Stimulated activated CD4-positive, alpha-beta T cell treated with anti-CD3 and anti-CD28 coated beads, Interleukin-1b, Interleukin-23, amount 100 ng/mL, for 48 hours (primary cell): Measurements from ENCODE around the gene IFT122.
"Not testable (repeated sequence)": the region's sequence is repeated elsewhere in the genome, so short reads cannot be mapped to it uniquely, and the experiment has no call there.

ENCODE experiments used
- DNase-seq: peaks from one replicate; pipeline ENCODE4 v3.0.0-alpha.2; 2020

IFT122 gene

DNA sequence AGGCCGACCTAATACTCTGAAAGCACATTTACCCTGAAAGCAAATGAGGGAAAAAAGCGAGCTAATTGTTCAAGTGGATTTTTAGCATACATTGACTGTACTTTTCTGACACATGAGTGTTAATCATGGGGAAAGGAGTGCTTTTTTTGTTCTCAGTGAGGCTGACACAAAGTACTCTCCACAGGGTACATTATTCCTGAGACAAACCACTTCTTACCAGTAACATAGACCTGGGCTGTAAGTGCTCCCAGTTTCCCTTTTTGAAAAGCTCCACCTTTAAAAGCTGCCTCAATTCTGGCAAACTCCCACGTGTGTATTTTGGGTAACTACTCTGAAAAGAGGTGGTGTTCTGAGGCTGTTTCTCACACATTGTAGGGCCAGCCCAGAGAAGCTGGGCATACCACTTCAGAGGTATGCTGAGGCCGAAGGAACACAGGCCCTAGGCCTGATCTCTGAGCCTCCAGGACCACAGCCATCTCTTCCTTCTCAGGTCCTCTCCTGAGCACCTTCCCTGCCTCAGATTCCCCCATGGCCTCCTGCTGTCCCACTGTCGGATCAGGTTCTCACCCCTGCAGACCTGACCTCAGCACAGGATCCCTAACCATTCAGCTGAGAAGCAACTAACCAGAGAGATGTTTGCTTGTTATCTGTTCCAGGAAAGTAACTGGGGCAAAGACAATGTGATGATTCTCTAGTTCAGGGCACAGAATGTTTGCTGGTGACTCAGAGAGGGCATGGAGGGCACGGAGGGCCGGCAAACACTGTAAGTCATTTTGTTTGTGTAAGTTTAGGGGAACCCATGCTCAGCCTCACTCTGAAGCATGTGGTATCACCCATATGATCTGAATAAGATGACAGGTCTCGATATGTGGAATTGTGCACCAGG is 58.8 kb downstream of the IFT122 start:
- not testable (repeated sequence) for DNase-seq

DNA sequence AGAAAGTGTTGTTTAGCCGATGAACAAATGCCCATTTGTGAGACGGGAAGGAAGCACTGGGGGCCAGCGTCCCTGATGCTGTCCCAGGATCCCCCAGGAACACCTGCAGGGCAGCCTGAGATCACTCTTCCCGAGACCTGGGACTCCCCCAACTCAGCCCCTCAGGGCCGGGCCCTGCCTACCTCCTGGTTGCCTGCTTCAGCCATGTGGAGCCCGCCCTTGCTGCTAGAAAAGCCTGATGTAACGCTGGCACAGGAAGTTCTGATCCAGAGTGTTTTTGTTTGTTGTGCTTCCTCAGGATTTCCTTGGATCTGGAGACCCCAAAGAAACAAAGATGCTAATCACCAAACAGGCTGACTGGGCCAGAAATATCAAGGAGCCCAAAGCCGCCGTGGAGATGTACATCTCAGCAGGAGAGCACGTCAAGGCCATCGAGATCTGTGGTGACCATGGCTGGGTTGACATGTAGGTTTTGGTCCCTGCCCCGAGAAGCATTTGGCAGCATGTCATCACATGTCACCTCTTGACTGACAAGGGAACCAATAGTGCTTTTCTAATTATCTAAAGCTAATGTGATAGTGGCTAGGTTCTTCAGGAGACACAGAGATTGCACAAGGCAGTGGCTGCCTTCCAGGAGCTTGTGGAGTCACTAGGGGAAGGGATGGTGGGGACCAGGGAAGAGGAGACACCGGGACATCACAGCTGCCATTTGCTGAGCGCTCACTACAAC is 59.7 kb downstream of the IFT122 start:
- not testable (repeated sequence) for DNase-seq

DNA sequence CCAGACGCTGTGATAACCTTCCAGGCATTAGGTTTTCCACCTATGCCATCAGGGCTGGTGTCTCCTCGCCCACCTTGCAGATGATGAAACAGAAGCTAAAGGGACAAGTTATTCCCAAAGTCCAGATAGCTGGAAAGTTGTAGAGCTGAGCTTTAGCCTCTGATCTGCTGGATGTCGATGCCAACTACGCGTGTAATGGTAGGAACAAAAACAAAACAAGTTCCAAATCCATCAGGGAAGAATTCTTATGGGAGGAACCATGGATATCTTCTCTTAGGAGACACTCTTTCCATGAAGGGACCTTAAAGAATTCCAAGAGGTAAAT is 60.3 kb downstream of the IFT122 start:
- DNase-seq, result no peak

DNA sequence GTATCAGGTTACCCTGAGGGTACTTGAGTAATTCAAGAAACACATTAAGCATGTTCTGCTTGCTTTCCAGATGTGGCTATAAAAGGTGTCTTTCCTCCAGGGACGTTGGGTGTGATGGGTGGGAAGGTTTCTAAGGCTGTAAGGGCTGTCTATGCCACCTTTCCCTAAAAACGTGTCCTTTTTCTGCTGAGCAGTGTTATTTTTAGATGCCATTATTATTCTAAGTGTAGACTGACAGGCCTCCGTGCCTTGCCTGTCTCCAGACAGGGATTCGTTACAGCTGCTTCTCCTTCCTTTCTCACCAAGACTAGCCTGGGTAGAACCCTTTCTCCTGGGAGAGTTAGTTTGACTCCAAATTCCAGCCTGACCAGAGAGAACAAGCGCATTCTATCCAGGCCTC is 61.6 kb downstream of the IFT122 start:
- no peak for DNase-seq

DNA sequence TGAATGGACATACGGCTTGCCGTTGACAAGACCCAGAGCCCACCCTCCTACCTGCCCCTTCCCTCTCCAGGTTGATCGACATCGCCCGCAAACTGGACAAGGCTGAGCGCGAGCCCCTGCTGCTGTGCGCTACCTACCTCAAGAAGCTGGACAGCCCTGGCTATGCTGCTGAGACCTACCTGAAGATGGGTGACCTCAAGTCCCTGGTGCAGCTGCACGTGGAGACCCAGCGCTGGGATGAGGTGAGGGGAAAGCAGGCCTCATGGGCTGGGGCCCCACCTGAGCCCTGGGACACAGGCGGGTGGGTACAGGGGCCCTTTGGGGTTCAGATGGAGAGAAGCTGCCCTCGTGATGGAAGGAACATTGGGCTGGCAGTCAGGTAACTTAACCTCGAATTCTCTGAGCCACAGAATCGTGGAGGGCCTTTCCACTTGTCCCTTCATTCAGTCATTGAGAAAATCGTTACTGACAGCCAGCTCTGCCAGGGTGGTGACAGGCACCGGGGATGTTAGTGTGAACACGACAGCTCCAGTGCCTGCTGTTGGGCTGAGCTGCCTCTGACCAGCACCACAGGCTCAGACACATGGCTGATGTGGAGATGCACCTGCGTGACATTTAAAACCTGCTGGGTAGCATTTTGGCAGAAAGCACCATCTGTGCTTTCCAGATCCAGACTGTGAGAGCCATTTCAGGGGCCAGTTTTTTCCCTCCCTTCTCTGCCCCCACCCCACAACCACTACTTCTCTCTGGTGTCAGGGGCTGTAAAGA is 62.8 kb downstream of the IFT122 start:
- no peak for DNase-seq

DNA sequence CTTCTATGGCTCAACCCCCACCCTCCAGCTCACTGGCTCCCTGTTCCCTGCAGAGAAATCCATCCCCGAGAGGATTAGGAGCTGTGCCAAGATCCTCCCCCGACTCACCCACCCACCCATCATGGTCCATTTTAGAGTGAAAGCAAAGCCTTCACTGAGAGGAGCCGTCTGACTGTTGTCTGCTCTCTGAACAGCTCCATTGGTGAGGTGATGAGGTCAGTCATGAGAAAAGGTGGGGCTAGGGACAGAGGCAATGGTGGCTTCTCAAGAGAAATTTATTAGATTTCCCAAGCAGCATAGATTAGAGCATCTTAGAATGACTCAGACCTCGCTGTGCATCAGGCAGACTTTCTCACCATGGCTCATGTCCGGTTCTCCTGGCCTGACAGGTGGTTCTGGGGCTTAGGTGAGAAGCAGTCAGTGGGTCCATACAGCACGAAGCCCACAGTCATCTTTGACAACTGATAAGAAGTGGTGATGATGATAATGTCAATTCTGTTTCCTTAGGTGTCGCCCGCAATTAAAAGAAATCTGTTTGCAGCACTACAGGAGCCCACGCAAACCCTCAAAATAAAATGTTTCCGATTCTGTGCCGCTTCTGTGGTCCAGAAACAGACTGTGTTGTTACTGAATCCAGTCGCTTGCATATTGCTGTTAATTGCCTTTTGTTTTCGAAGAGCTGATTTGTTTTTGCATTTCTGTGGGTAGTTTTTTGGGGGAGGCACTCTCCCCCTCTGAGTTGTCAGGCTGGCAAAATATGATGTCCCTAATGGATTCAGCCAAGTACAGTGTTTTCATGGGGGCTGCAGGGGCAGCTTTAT is 63.7 kb downstream of the IFT122 start:
- DNase-seq, result no peak

DNA sequence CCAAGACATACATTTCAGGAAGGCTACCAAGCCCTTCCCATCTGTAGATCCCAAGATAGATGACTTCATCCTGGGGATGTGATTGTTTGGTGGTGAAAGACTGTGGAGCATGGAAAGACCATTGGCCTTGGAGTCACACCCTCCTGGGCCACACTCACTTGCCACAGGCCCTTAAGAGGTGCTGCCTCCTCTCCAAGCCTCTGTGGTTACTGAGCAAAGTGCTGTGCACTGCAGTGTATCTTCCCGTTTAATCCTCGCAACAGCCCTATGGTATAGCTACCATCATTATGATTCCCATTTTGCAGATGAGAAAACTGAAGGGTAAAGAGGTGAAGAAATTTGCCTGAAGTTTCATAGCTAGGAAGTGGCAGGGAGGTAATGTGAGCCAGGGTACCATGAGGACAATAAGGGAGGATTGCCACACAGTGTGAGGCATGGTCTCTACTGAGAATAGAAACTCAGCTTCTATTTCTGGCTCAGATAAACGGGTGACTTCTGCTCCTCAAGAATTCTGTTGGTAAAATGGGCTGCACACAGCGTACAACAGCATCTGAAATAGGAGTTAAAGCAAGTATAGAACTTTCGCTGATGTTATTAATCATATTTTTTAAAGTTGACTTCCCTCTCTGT is 64.6 kb downstream of the IFT122 start:
- no peak for DNase-seq

DNA sequence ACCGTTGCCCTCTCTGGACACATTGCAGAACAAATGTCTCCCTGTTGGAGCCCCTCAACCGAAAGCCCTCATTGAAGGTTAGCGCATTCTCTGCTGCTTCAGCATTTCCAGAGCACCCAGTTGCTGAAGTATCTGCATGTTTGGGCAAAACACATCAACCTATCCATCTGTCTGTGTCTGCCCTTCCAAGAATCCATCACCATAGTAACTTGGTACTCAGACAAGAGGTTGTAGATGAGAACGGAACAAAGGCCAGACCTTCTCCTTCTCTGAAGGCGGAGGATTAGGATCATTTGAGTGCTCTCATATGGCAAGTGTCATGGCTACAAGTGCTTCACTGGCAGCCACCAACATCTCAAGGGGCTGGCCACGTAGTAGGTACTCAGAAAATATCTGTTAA is 65.3 kb downstream of the IFT122 start:
- DNase-seq, result no peak

DNA sequence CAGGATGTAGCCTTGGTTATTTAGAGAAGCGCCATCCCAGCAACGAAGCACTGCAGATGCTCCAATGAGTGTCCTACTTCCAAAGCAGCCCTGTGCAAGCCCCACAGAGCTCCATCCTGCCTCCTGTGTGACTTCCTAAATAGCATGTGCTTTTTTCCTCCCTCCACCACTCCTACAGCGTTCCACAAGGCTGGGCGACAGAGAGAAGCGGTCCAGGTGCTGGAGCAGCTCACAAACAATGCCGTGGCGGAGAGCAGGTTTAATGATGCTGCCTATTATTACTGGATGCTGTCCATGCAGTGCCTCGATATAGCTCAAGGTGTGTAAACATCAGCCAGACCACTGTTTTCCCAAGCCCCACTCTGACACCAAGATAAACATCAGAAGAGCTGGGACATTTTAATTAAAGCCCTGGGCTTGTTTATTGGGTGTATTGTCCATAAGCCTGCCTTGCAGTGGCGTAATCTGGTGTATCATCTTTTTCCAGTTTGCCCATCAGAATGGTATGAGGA is 66.3 kb downstream of the IFT122 start:
- DNase-seq, result no peak

DNA sequence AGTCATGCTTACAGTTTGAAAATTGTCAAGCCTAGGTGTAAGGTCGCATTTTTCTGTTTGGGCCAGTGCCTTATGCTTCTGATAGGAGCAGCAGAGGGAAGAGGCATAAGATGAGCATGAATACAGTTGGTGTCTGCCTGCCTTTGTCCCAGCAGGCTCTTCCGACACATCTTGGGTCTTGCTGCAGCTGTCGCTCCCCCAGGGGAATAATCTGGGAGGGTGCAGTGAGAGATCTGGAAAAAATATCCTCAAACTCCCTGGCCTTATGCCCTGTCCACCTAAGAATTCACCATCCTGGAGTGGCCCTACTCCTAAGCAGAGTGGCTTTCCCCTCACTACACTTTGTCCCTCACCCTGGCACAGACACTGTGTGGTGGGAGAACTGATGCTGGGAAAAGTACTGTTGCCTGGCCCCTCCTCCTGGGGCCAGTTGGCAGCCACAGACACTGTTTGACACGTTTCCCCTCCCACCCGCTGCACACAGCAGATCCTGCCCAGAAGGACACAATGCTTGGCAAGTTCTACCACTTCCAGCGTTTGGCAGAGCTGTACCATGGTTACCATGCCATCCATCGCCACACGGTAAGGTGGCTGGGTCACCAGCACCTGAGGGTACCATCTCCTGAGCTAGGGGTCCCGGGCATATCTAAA is 67.3 kb downstream of the IFT122 start:
- DNase-seq, result no peak

DNA sequence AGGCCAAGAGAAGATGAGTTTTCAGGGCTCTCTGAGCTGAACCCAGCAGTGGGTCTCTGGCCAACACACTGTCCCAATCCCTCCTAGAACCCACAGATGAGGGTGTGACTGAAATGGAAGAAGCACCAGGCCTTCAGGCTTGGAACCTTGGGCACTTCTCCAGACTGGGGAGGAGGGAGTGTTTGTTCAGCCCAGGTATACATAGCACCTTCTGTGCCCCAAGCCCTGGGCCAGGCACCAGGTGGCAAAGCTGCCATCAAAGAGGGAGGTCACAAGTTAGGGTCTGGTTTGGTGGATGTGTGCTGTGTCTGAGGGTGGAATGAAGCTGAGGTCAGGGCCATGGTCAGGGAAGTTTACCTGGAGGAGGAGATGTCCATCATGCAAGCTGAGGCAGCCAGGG is 72.6 kb downstream of the IFT122 start:
- no peak for DNase-seq

DNA sequence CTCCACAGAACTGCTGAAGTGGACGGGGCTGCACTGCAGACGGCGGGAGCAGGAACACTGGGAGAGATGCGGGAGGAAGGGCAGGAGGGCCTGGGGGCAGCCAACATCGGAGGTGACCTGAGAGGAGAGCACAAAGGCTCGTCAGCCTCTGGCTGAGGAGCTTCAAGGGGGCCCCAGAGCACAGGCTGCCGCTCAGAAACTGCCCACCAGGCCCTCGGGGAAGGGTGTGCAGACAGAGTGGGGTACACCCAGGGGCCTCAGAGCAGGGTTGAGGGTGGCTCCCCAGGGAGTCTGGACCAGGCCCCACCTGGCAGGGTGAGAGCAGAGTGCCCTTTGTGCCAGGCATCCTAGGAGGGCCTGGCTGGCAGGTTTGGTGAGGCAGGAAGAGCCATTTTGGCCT is 73.7 kb downstream of the IFT122 start:
- DNase-seq, result no peak

DNA sequence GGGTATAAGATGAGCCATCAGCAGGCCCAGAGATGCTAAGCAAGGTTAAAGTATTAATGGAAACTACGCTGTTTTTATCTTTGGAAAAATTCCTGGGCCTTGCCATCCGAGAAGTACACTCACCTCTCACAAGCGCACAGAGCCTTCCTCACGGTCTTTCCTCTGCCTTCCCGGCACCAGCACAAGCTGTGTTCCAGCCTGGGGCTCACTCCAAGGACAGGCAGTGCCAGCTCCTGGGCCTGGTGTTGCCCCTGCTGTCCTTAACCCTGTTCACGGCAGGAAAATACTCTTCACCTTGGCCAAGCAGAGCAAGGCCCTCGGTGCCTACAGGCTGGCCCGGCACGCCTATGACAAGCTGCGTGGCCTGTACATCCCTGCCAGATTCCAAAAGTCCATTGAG is 74.1 kb downstream of the IFT122 start:
- no peak for DNase-seq

DNA sequence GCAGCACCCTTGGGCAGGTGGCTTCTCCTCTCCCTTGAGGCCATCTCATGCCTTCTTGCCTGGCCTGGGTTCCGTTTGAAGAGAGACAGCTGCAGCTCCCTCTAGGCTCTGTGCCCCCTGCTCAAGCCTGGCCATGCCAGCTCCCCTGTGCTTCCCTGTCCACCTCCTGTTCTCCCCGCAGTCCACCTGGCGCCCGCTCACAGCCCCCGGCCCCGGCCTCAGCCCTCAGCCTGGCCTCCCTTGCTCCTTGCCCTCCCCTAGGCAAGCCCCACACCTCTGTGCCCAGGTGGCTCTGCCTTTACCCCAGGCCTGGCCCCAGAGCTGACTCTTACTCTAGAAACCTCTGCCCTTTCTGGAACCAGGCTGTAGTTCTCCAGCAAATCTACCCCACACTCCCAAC is 74.5 kb downstream of the IFT122 start:
- no peak for DNase-seq

DNA sequence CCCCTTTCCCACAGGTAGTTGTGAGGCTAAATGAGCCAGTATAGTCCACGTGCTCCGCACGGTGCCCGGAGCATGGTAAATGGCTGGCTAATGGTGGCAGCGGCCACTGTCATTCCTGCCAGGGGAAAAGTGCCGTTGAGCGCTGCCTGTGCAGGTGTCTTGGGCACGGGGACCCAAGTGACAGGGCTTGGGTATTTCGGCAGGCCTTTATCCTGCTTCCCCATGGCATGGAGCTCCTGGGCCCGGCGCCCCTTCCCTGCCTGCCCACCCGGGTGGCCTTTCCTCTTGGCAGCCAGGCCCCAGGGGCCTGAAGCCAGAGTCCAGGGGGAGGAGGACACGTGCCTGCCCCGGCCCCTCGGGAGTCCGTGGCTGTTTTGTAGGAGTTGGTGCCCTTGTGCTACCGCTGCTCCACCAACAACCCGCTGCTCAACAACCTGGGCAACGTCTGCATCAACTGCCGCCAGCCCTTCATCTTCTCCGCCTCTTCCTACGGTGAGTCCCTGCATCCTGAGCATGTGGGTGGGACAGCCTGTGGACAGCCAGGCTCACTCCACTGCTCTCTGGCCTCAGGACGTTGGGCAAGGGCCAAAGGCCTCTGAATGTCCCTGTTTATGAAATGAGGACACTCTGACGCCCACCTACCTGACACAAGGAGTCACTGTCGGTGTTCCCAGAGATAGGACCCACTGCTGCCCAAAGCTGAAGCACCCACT is 75.2 kb downstream of the IFT122 start:
- DNase-seq, result not testable (repeated sequence)

DNA sequence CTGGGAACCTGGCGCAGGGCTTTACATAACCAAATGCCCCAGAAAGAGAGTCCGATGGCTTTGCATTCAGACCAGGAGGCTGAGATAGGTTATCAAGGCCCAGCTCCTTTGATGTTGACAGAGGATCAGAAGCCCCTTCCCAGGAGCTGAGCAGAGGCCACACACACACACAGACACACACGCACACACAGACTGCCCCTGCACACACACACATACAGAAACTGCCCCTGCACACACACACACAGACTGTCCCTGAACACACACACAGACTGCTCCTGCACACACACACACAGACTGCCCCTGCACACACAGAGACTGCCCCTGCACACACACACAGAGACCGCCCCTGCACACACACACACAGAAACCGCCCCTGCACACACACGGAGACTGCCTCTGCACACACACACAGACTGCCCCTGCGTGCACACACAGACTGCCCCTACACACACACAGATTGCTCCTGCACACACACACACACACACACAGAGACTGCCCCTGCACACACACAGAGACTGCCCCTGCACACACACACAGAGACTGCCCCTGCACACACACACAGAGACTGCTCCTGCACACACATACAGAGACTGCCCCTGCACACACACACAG is 75.9 kb downstream of the IFT122 start:
- DNase-seq, result not testable (repeated sequence)

DNA sequence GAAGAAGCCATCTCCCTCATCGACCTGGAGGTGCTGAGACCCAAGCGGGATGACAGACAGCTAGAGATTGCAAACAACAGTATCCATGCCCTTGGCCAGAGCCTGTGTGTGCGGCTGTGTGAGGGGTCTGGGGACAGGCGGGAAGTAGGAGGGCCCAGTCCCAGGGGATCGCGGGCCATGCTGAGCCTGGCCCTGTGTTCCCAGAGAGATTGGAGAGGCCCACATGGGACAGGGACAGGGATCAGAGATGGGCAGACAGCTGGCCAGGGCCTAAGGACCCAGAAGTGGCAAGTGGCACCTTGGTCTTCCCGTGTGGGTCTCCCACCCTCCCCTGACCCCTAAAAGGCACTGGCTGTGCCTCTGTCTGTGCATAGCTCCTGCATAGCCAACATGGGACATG is 77.5 kb downstream of the IFT122 start:
- no peak for DNase-seq

DNA sequence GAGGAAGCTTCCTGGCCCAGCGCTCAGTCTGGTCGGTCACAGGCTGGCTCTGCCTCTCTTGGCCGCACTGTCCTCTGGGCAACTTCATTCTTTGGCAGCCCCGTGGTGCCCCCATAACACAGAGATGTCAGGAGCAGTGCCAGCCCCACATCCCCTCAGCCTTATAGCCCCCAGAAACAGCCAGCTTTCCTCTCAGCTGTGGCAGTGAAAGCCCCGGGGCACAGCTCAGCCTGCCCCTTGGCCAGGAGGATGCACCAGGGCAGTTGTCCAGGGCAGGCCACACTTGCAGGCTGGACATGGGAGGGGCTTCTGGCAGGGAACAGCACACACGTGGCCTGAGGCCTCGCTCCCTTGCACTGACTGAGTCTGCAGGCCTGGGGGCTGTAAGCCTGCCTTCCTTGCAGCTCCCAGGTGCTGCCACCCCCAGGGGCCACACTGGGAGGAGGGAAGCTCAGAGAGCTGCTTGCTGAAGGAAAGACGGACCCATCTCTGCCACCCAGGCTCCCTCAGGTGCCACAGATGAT is 78.1 kb downstream of the IFT122 start:
- DNase-seq, result no peak

DNA sequence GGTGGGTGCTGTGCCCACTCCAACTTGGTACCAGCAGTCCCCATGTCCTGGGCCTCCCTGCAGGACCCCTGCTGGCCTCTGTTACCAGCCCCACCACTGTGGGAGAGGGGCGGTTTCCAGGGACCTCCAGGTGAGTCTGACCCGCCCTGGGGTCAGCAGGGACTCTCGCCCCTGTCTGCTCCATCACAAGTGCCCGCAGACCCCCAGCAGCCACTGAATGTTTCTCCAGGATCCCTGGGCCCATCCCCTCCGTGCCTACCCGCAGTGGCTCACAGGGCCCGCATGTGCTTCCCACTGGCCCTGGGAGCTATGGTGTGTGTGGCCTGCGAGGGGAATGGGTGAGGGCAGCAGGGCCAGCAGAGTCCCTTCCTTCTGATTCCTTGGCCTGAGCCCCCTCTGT is 78.6 kb downstream of the IFT122 start:
- DNase-seq, result no peak

DNA sequence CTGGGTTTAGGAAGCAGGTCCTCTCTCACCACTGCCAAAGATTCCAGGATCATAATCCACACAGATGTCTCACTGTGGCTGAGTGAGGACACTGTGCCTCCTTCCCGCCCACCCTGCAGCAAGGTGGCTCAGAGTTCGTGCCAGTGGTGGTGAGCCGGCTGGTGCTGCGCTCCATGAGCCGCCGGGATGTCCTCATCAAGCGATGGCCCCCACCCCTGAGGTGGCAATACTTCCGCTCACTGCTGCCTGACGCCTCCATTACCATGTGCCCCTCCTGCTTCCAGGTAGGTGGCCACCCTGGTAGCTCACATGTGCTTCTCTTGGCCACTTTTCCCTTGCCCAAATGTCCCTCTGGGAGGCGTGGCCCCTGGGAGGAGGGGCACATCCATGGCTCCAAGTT is 79.4 kb downstream of the IFT122 start:
- DNase-seq, result no peak
